PFSK-1 (cell line): ENCODE data around the gene LINGO1.

Experiments used
- FOXP2 ChIP-seq: optimal IDR thresholded peaks from 2 replicates; pipeline ENCODE3; 2011; ENCODE audit warnings: borderline replicate concordance, control low read depth, inconsistent platforms; ENCODE audit not compliant: insufficient read depth; ENCODE audit errors: extremely low read length, extremely low read depth
- POLR2AphosphoS5 ChIP-seq: IDR thresholded peaks from 2 replicates; pipeline ENCODE4 v1.6.1; 2012; ENCODE audit warnings: low read depth, mild to moderate bottlenecking, control low read depth, low read length, moderate library complexity
- SIN3A ChIP-seq: IDR thresholded peaks from 2 replicates; pipeline ENCODE4 v1.6.1; 2012; ENCODE audit warnings: mild to moderate bottlenecking, low read length, moderate library complexity, borderline replicate concordance; ENCODE audit not compliant: insufficient read depth
- TAF1 ChIP-seq: IDR thresholded peaks from 2 replicates; pipeline ENCODE4 v1.6.1; 2012; ENCODE audit warnings: low read length, control low read depth, borderline replicate concordance; ENCODE audit not compliant: insufficient read depth
- TF ChIP-seq, protein P1 (sequence below), 2 experiments: IDR thresholded peaks; 2 replicates each; pipeline versions ENCODE4 v1.6.1 to v1.8.0; 2011 to 2012; ENCODE audit warnings: low read depth in 2 of 2, low read length in 2 of 2, control low read depth in 1 of 2, inconsistent platforms in 1 of 2, mild to moderate bottlenecking in 1 of 2, moderate library complexity in 1 of 2; ENCODE audit not compliant: insufficient read depth in 1 of 2

LINGO1 gene

DNA sequence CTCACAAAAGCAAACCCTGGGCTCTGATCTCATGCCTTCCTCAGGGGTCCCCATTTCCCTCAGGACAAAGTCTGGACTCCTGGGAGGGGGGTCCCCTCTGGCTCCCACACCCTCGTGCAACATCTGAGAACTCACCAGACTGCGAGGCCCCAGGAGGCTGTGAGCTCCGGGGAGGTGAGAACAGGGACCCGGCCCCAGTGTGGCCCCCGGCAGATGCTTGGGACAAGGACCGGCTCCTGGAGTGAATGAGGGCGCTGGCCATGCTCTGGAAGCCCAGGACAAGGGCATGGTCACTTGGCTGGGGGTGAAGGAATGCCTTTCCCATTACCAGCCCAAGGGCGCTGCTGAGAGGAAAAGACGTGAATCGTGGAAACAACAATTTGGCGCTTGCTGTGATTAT, 48.0 kb downstream of the LINGO1 start:
- TF ChIP-seq TAF1 (no peak), POLR2AphosphoS5 (no peak), FOXP2 (no peak), SIN3A (no peak)

DNA sequence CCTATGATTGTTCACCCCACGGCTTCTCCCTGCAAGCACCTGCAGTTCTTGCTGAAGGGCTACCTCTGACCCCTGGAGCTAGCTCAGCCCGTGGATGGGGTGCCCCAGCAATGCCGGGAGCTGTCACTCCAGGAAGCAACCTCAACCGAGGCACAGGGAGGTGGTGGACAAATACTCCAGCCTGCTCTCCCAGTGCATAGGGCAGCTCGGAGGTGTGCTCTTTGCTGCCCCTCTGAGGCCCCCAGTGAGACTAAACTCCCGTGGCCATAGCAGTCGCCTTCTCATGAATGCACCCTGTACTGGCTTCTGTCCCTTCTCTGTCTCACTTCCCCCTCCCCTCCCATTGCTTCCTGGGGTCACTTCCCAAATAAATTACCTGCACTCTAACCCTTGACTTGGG, 48.5 kb downstream of the LINGO1 start:
- no peak for TF ChIP-seq FOXP2
- TF ChIP-seq SIN3A, result no peak
- TF ChIP-seq, protein P1, sequence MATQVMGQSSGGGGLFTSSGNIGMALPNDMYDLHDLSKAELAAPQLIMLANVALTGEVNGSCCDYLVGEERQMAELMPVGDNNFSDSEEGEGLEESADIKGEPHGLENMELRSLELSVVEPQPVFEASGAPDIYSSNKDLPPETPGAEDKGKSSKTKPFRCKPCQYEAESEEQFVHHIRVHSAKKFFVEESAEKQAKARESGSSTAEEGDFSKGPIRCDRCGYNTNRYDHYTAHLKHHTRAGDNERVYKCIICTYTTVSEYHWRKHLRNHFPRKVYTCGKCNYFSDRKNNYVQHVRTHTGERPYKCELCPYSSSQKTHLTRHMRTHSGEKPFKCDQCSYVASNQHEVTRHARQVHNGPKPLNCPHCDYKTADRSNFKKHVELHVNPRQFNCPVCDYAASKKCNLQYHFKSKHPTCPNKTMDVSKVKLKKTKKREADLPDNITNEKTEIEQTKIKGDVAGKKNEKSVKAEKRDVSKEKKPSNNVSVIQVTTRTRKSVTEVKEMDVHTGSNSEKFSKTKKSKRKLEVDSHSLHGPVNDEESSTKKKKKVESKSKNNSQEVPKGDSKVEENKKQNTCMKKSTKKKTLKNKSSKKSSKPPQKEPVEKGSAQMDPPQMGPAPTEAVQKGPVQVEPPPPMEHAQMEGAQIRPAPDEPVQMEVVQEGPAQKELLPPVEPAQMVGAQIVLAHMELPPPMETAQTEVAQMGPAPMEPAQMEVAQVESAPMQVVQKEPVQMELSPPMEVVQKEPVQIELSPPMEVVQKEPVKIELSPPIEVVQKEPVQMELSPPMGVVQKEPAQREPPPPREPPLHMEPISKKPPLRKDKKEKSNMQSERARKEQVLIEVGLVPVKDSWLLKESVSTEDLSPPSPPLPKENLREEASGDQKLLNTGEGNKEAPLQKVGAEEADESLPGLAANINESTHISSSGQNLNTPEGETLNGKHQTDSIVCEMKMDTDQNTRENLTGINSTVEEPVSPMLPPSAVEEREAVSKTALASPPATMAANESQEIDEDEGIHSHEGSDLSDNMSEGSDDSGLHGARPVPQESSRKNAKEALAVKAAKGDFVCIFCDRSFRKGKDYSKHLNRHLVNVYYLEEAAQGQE (IDR thresholded peaks at IDR 0.05; ENCODE audit: insufficient read depth in 1 of 2, low read depth in 2 of 2, low read length in 2 of 2), result no peak
- no peak for TF ChIP-seq POLR2AphosphoS5
- no peak for TF ChIP-seq TAF1

DNA sequence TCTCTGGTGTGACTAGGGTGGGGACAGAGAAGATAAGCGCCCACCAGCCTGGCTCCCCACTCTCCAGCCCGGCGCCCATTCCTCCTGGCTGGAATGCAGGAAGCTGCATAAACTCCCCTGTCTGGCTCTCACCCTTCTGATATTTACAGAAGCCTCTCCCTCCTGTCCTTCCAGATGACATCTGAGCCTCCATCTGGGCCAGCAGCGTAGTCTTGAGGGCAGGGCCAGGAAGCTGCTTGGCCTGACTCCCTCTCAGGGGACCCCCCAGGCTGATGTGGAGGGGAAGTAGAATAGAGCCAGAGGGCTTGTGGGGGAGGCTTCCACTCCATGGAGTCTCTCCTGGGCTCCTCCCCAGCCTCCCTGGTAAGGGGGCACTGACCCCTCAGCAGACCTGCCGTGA, 49.9 kb downstream of the LINGO1 start:
- TF ChIP-seq POLR2AphosphoS5 (no peak), SIN3A (no peak; the same call in 1 of the 2 replicates), TAF1 (no peak), FOXP2 (no peak)
- TF ChIP-seq, protein P1 (IDR thresholded peaks at IDR 0.05; ENCODE audit: insufficient read depth in 1 of 2, low read depth in 2 of 2, low read length in 2 of 2), result no peak

DNA sequence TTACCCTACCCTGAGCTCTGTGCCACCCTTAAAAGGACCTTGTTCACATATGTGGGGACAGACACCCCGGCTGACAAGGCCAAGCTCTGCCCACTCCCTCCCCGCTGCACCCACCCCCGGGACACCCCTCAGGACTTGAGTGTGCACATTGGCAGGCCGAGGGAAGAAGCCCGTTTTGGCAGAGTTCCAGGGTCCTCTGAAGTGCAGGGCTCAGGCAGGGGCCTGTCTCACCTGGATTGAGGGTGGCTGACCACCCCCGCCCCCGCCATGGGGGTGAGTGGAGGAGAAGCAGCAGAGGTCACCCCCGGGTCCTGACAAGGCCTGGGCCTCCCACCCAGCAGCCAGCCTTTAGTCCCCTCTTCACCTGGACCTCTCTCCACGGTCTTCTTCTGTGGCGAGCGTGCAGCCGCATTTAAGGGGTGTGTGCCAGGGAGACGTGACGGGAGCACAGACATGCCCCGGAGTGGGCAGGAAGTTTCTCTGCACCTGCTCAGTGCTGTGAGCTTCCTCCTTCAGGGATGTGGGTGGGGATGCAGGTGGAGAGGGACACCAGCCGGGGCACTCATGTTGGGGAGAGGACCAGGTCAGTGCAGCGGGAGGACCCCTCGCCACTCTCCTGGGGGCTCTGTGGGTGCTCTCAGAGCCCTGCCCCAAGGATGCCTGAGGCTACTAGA, 50.7 kb downstream of the LINGO1 start:
- TF ChIP-seq, protein P1 (IDR thresholded peaks at IDR 0.05; ENCODE audit: insufficient read depth in 1 of 2, low read depth in 2 of 2, low read length in 2 of 2), result no peak
- TF ChIP-seq TAF1 (no peak), FOXP2 (no peak), SIN3A (no peak), POLR2AphosphoS5 (no peak)

DNA sequence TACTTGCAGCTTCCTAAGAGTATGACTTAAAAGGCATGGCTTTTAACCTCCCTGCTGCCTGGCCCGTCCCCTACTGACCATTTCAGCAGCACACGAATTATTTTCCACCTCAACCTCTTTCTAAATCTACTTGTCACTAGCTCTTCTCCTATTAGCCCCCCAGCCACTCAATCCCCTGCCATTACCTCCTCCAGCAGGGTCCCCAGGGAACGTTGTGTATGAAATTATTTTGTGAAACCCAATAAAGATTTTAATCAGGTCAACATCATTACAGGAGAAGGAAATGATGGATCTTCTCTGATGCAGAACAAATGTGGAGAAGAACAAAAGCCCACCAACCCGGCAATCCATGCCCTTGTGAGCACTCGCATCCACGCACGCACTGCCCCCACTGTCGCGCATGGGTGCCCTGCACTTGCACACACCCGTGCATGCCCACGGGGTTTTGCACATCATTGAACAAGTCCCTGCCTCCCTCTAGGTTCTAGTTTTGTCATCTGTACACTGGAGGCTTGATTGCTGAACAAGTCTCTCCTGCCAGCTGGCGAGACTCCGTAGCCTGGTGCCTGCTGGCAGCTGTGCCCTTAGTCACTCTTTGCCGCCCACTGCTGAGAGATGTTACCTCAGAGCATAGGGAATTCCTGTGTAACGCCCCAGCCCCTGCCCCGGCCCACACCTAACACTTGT, 51.6 kb downstream of the LINGO1 start:
- TF ChIP-seq SIN3A (no peak), TAF1 (no peak), FOXP2 (no peak), POLR2AphosphoS5 (no peak)
- TF ChIP-seq, protein P1 (IDR thresholded peaks at IDR 0.05; ENCODE audit: insufficient read depth in 1 of 2, low read depth in 2 of 2, low read length in 2 of 2), result no peak
